Stomach (tissue), 4 donors: ENCODE data around the gene C10orf90.

Experiments used
- CTCF ChIP-seq, 7 experiments: fragments of 450-650 bp in 4 of 7; fragments of 200-600 bp in 3 of 7; sonication (generic) in 3 of 7; IDR thresholded peaks; one replicate each; pipeline ENCODE4 v1.5.1; 2016 to 2019; ENCODE audit warnings: antibody characterized with exemption in 7 of 7, control low read depth in 2 of 7, mild to moderate bottlenecking in 1 of 7
- POLR2A ChIP-seq, 4 donors: fragments of 450-650 bp; IDR thresholded peaks; one replicate each; pipeline ENCODE4 v1.6.1; 2016; ENCODE audit warnings: antibody characterized with exemption in 4 of 4, control low read depth in 2 of 4, mild to moderate bottlenecking in 1 of 4, moderate library complexity in 1 of 4
- POLR2AphosphoS5 ChIP-seq, 3 donors: sonication (generic); formaldehyde crosslinking; IDR thresholded peaks; one replicate each; pipeline ENCODE4 v1.6.1; 2016; ENCODE audit warnings: antibody characterized with exemption in 3 of 3

- TF ChIP-seq POLR2AphosphoS5 (IDR thresholded peaks at IDR 0.05) (no peak), CTCF (IDR thresholded peaks at IDR 0.05) (no peak), POLR2A (IDR thresholded peaks at IDR 0.05) (no peak)
Measured at GRCh38 chr10:126425032-126425431, 245.5 kb downstream of the C10orf90 start.
